ENCODE measurements around the gene R3HCC1L.
A peak's percentile ranks its signal among the peaks of the same experiment; 100 is the strongest.

- TF ChIP-seq POLR2A (IDR thresholded peaks at IDR 0.05; ENCODE audit: extremely low read depth, insufficient read length) (peak; percentile 96), CTCF (IDR thresholded peaks at IDR 0.05; ENCODE audit: low read depth, low read length) (no peak), MAX (IDR thresholded peaks at IDR 0.05; ENCODE audit: low read depth, low read length) (peak; percentile 43; the same call in 1 of the 2 replicates), MYC (IDR thresholded peaks at IDR 0.05; ENCODE audit: low read depth, low read length) (peak; percentile 83)
Measured at GRCh38 chr10:98134431-98135221, at the start of gene R3HCC1L.

All from NB4 (cell line).